SU-DHL-6 (cell line): ENCODE measurements around the gene ITGA7.

ENCODE experiments used
- H2AFZ ChIP-seq: fragments of 200-600 bp; sonication (generic); 2 replicates; pipeline ENCODE4 v1.6.1; 2014; ENCODE audit warnings: low read depth, mild to moderate bottlenecking, moderate library complexity, mixed read lengths, antibody characterized with exemption, low read length; ENCODE audit not compliant: severe bottlenecking
- H3F3A ChIP-seq: fragments of 200-600 bp; shearing (Covaris generic); 2 replicates; pipeline ENCODE4 v1.6.0; 2016; ENCODE audit warnings: antibody characterized with exemption, mild to moderate bottlenecking; ENCODE audit not compliant: insufficient read depth
- H3K27ac ChIP-seq: fragments of 200-600 bp; sonication (generic); 2 replicates; pipeline ENCODE4 v1.5.1; 2016; ENCODE audit warnings: low read depth, mild to moderate bottlenecking, low read length, moderate library complexity, mixed read lengths
- H3K27me3 ChIP-seq: fragments of 200-600 bp; sonication (generic), shearing (Covaris generic); 2 replicates; pipeline ENCODE4 v1.6.0; 2014; ENCODE audit warnings: mild to moderate bottlenecking, low read length
- H3K36me3 ChIP-seq: fragments of 200-600 bp; sonication (generic); 2 replicates; pipeline ENCODE4 v1.6.1; 2014; ENCODE audit warnings: mild to moderate bottlenecking, low read length, mixed read lengths
- H3K4me2 ChIP-seq: fragments of 300-600, 200-600 bp; shearing (Covaris generic), sonication (generic); 2 replicates; pipeline ENCODE4 v1.6.0; 2014; ENCODE audit warnings: low read length, low read depth, mild to moderate bottlenecking; ENCODE audit not compliant: poor library complexity, severe bottlenecking
- H3K4me3 ChIP-seq: fragments of 200-600 bp; sonication (generic); 2 replicates; pipeline ENCODE4 v1.5.1; 2014; ENCODE audit warnings: antibody characterized with exemption, low read length, mild to moderate bottlenecking, mixed read lengths; ENCODE audit not compliant: insufficient read depth, poor library complexity, severe bottlenecking
- H3K79me2 ChIP-seq: fragments of 200-600 bp; sonication (generic); 2 replicates; pipeline ENCODE4 v1.6.1; 2014; ENCODE audit warnings: mild to moderate bottlenecking, low read length, moderate library complexity; ENCODE audit not compliant: insufficient read depth
- H3K9ac ChIP-seq: fragments of 200-600 bp; sonication (generic); 2 replicates; pipeline ENCODE4 v1.7.0; 2014; ENCODE audit warnings: mild to moderate bottlenecking, low read length
- H3K9me2 ChIP-seq: fragments of 200-600 bp; sonication (generic); replicated peaks from 2 replicates; pipeline ENCODE4 v1.6.1; 2014; ENCODE audit warnings: low read length; ENCODE audit not compliant: insufficient read depth
- H3K9me3 ChIP-seq: fragments of 200-600 bp; sonication (generic); 2 replicates; pipeline ENCODE4 v1.6.1; 2014; ENCODE audit warnings: low read length, mixed read lengths; ENCODE audit not compliant: insufficient read depth
- H4K20me1 ChIP-seq: fragments of 200-600 bp; sonication (generic); 2 replicates; pipeline ENCODE4 v1.6.1; 2014; ENCODE audit warnings: low read depth, mild to moderate bottlenecking, antibody characterized with exemption, low read length, moderate library complexity, mixed read lengths
- CTCF ChIP-seq: fragments of 200-600 bp; sonication (generic); IDR thresholded peaks from one replicate; pipeline ENCODE4 v1.5.1; 2017; ENCODE audit warnings: antibody characterized with exemption, mild to moderate bottlenecking, low read length, moderate library complexity; ENCODE audit not compliant: insufficient read depth, poor library complexity, severe bottlenecking
- EZH2phosphoT487 ChIP-seq: fragments of 200-600 bp; sonication (generic), shearing (Covaris generic); conservative IDR thresholded peaks from 2 replicates; pipeline ENCODE4 v1.6.1; 2018; ENCODE audit warnings: mild to moderate bottlenecking, antibody characterized with exemption, low read length, moderate library complexity, mixed read lengths

Gene ITGA7

DNA sequence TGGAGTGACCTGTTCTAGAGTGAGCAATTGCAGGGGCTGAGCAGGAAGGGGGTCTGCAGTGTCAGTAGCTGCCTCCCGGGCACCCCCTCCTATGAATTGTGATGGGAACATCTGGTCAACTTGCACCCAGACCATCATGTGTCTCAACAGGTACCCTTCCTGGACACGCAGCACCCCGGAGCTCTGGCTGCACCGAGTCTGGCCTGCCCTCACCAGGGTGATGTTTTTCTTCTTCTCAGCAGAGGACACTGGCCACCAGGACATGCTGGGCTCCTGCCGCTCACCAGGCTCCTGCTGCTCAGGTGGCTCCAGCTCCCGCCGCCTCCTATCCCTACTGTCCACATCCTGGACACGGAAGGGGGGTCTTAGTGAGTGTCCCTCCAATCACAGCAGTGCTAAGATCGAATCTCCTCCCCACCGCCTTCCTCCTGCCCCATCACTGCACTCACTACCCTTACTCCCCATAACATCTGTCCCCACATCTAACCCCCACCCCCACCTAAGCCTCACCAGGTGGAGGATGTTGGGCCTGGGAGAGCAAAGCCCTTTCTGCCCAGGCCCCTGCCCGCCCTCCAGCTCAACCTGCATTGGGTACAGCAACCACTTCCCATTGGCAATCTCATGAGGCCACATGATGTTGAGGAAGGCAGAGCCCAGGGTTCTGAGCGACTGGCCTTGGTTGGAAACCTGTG lies 14.9 kb downstream of the ITGA7 start:
- H3K9me2 ChIP-seq, result no peaks in the 10 kb centered on the region
- no peaks in the 10 kb centered on the region for H3F3A ChIP-seq
- no peaks in the 10 kb centered on the region for H3K79me2 ChIP-seq
- H3K4me3 ChIP-seq, result no peak overlapping the region
- no peaks in the 10 kb centered on the region for H3K36me3 ChIP-seq
- no peak for TF ChIP-seq EZH2phosphoT487
- no peak overlapping the region for H3K4me2 ChIP-seq
- no peak overlapping the region for H2AFZ ChIP-seq
- no peaks in the 10 kb centered on the region for H3K9me3 ChIP-seq
- no peak overlapping the region for H3K27ac ChIP-seq
- no peaks in the 10 kb centered on the region for H4K20me1 ChIP-seq
- H3K9ac ChIP-seq, result no peak overlapping the region
- no peaks in the 10 kb centered on the region for H3K27me3 ChIP-seq

DNA sequence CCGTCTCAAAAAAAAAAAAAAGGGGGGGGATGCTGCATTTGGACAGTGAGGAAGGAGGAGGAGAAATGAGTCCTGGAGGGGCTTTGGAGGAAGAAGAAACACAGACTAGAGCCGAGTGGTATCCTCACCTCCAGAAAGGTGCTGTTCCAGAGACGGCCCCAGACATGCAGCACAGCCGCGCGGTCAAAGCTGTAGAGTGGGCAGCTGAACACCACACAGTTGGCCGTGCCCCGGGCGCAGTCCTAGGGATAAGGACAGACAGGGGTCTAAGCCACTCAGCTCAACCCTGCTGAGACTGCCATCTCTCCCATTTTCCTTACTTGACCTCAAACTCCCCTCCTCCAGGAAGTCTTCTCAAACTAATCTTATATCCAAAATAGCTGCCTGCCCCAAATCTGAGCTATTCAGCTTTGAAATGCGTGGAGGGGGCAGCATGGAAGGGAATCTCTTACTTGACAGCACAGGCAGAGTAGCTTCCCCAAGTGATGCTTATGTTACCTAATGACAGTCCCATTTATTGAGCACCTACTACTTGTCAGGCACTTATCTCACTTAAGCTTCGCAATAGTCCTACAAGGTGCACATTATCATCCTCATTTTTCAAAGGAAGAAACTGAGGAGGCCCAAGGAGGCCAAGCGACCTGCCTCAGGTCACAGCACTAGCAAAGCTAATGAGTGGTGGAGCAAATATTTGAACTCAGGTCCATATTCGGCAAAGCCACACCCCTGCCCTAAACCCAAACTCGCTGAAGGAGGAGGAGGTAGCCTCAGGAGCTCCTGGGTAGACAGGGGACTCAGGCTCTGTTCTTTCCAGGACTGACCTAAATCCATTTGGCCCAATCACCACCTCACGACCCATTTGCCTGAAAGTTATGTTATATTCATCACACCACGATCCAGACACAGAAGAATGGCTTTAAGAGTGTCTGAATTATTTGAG lies 18.7 kb downstream of the ITGA7 start:
- Histone ChIP-seq H3K27me3 (no peaks in the 10 kb centered on the region), H2AFZ (no peak overlapping the region), H4K20me1 (no peaks in the 10 kb centered on the region), H3K36me3 (no peaks in the 10 kb centered on the region), H3K9me2 (no peaks in the 10 kb centered on the region), H3K4me2 (no peak overlapping the region), H3K79me2 (no peaks in the 10 kb centered on the region), H3F3A (no peaks in the 10 kb centered on the region), H3K9me3 (no peaks in the 10 kb centered on the region), H3K27ac (no peak overlapping the region), H3K4me3 (no peak overlapping the region), H3K9ac (no peak overlapping the region)
- TF ChIP-seq EZH2phosphoT487 (no peak), CTCF (no peak)

GRCh38 chr12:55687746-55688145 lies 20.0 kb downstream of the ITGA7 start:
- Histone ChIP-seq H4K20me1 (no peaks in the 10 kb centered on the region), H3K4me2 (no peak overlapping the region), H3K27ac (no peak overlapping the region), H3K36me3 (no peaks in the 10 kb centered on the region), H3K4me3 (no peak overlapping the region), H3K27me3 (no peaks in the 10 kb centered on the region), H3K9ac (no peak overlapping the region), H3K9me2 (no peaks in the 10 kb centered on the region), H3F3A (no peaks in the 10 kb centered on the region), H3K9me3 (no peaks in the 10 kb centered on the region), H2AFZ (no peak overlapping the region), H3K79me2 (no peaks in the 10 kb centered on the region)
- TF ChIP-seq EZH2phosphoT487 (no peak), CTCF (no peak)
